Epidermal melanocyte (primary cell): ENCODE data around the gene LCE1C.

ENCODE experiments used
- DNase-seq: peaks from one replicate; pipeline ENCODE4 v3.0.0; 2011; ENCODE audit warnings: low spot score; ENCODE audit not compliant: insufficient read length

The LCE1C gene

GRCh38 chr1:152806576-152806975, at the start of gene LCE1C:
TSS of gene LCE1C (minus strand) at chr1:152806651. CDS start at chr1:152805478, 1,173 bp downstream.
- no peak for DNase-seq

- DNase-seq, result no peak
Measured at GRCh38 chr1:152855661-152856060, 49.2 kb upstream of the LCE1C start.

GRCh38 chr1:152842556-152842955, 36.1 kb upstream of the LCE1C start, which contains the start of gene LCE6A:
TSS of gene LCE6A (plus strand) at chr1:152842856. CDS start at chr1:152843521, 665 bp downstream.
- DNase-seq, result no peak

- DNase-seq, result no peak
Measured at GRCh38 chr1:152836870-152837269, 30.4 kb upstream of the LCE1C start.

- no peak for DNase-seq
Measured at GRCh38 chr1:152827173-152827572, 20.7 kb upstream of the LCE1C start, which contains the start of gene LCE1A. TSS of gene LCE1A (plus strand) at chr1:152827473. CDS start at chr1:152827473, 0 bp downstream.

GRCh38 chr1:152824964-152825363, 18.5 kb upstream of the LCE1C start:
- DNase-seq, result no peak

GRCh38 chr1:152823294-152823693, 16.8 kb upstream of the LCE1C start:
- no peak for DNase-seq

- no peak for DNase-seq
Measured at GRCh38 chr1:152817309-152817708, 10.9 kb upstream of the LCE1C start.

GRCh38 chr1:152811671-152812070, 5.2 kb upstream of the LCE1C start, which contains the start of gene LCE1B:
TSS of gene LCE1B (plus strand) at chr1:152811971. CDS start at chr1:152812447, 476 bp downstream.
- DNase-seq, result no peak

- no peak for DNase-seq
Measured at GRCh38 chr1:152811050-152811449, 4.6 kb upstream of the LCE1C start.

GRCh38 chr1:152801333-152801732, 5.1 kb downstream of the LCE1C start:
- DNase-seq, result no peak

GRCh38 chr1:152796421-152796820, 10.0 kb downstream of the LCE1C start, which contains the start of gene LCE1D:
TSS of gene LCE1D (plus strand) at chr1:152796721. CDS start at chr1:152797795, 1,074 bp downstream.
- DNase-seq, result no peak

GRCh38 chr1:152795686-152796085, 10.8 kb downstream of the LCE1C start:
- DNase-seq, result no peak

- DNase-seq, result no peak
Measured at GRCh38 chr1:152786077-152786476, 20.4 kb downstream of the LCE1C start, which contains the start of gene LCE1E. TSS of gene LCE1E (plus strand) at chr1:152786257. CDS start at chr1:152787300, 1,043 bp downstream.

GRCh38 chr1:152783095-152783494, 23.4 kb downstream of the LCE1C start:
- DNase-seq, result no peak

GRCh38 chr1:152777510-152778137, 28.8 kb downstream of the LCE1C start:
- DNase-seq, result no peak

GRCh38 chr1:152776361-152776760, 30.1 kb downstream of the LCE1C start:
- no peak for DNase-seq

- no peak for DNase-seq
Measured at GRCh38 chr1:152774875-152775274, 31.6 kb downstream of the LCE1C start, which contains the start of gene LCE1F. TSS of gene LCE1F (plus strand) at chr1:152775140. CDS start at chr1:152776372, 1,232 bp downstream.

- DNase-seq, result no peak
Measured at GRCh38 chr1:152770411-152770810, 36.0 kb downstream of the LCE1C start.

- no peak for DNase-seq
Measured at GRCh38 chr1:152768847-152769533, 37.5 kb downstream of the LCE1C start.

- no peak for DNase-seq
Measured at GRCh38 chr1:152761609-152762213, 44.7 kb downstream of the LCE1C start.
